ENCODE measurements around the gene OBP2B.
"Not testable (repeated sequence)": the region's sequence is repeated elsewhere in the genome, so short reads cannot be mapped to it uniquely, and the experiment has no call there.

The OBP2B gene

GRCh38 chr9:133208880-133209300, at the start of gene OBP2B:
Gene OBP2B, minus strand, starts transcription at chr9:133209250. Its CDS starts 51 bp downstream, at chr9:133209199.
- DNase-seq: not testable (repeated sequence)

DNA sequence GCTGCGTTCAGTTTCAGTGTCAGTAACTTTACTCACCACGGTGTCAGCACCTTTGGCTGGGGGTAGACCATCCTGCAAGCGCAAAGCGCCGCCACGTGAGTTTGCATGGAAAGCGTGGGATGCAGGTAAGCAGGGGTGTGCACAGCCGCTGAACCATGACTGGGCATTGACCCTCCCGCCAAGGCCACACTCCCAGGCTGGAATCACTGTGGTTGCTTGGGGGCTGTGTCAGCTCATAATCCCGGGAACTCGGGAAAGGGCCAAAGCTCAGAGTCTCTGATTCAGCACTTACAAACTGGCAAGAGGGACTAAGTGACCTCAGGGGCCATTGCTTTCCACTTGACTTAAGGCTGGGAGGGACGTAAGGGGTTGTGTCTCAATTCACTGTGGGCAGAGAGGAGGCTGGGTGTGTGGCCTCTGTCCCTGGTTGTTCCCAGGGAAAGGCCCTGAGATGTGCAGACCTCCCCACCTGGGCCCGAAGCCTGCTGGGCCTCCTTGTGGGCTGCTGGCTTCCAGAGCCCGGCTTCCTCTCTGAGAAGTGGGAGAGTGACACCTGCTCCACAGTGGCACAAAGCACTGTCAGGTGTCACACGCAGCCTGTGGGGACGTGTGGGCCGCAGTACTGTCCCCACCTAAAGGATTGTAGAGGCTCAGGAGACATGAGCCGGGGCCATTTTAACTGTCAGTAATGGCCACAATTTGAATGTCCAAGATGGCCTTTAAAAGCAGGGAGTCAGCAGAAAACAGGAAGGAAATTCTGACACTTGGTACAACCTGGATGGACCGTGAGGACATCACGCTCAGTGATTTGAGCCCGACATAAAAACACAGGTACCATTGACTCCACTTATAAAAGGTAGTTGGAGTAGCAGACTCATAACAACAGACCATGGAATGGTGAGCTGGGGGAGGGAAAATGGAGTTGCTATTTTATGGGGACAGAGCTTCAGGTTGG, 49.3 kb upstream of the OBP2B start:
- peak; percentile 20 for DNase-seq

DNA sequence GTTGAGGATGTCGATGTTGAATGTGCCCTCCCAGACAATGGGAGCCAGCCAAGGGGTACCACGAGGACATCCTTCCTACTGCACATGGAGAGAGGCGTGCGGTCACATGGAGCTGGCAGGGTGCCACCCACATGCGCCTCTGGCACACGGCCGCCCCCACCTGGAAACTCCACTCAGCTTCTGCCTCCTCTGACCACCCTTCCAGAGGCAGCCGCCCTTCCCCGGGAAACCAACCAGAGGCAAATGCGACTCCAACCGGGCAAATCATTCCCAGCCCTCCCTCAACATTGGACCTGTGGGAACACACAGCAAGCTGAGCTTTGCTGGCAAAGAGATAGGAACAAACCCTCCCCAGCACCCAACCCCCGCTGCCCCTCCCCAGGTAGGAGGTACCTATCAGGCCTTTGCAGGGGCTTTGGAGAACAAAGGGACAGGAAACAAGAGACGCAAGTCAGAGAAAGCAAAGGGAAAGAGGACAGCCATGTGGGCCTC, 48.5 kb upstream of the OBP2B start:
- no peak for DNase-seq

- no peak for DNase-seq
Observed at GRCh38 chr9:133256686-133257091, 47.6 kb upstream of the OBP2B start.

GRCh38 chr9:133256136-133256461, 47.0 kb upstream of the OBP2B start:
- no peak for DNase-seq

- DNase-seq: no peak
Observed at GRCh38 chr9:133255371-133256135, 46.5 kb upstream of the OBP2B start.

GRCh38 chr9:133254471-133254870, 45.4 kb upstream of the OBP2B start:
- DNase-seq: no peak

- no peak for DNase-seq
Observed at GRCh38 chr9:133253268-133253667, 44.2 kb upstream of the OBP2B start.

DNA sequence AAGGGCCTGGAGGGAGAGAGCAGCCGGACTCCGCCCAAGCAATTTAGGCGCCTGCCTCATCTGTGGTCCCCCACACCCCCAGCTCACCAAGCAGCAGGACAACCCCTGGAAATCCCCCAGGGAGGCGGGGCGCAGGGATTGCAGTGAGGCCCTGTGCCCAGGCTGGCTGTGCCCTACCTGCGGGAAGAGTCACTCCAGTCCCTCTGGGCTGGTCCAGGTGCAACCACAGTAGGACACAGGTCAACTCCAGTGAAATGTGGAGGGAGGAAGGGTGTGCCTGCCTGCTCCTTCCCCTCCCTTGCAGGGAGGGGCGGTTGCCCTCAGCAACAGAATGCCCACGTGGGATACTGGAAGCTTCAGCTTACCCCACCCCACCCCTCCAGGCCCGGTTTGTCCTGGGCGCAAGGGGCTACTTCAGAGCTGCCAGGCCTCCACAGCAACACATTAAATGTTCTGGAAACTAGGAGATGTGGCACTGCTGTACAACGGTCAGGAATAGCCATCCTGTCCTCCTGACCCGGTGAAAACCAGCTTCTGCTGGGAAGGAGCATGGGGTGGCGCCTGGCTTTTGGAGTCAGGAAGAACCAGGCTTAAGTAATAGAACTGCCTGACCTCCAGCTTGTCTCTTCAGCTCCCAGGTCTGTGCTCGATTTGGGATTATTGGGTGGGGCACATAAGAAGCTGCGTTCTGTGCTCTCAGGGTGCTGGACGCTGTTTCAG, 43.4 kb upstream of the OBP2B start:
- DNase-seq: no peak

DNA sequence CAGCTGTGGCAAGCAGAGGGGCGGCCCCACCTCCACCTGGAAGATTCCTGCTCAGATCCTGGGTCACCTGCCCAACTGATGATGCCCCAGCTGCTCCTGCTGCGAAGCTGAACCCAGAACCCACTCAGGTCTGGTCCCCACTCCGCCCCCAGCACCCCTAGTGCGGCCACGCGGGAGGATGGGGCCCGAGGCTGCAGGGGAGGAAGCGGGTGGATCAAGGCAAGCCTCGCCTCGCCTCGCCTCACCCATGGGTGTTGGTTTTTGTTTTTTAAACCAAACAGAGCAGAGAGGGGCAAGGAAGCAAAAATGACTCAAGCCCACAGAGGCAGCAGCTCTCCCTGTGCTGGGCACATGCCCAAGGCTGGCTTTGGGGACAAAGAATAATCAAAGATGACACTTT, 42.7 kb upstream of the OBP2B start:
- DNase-seq: no peak

- DNase-seq: not testable (repeated sequence)
Observed at GRCh38 chr9:133251221-133251620, 42.2 kb upstream of the OBP2B start.

DNA sequence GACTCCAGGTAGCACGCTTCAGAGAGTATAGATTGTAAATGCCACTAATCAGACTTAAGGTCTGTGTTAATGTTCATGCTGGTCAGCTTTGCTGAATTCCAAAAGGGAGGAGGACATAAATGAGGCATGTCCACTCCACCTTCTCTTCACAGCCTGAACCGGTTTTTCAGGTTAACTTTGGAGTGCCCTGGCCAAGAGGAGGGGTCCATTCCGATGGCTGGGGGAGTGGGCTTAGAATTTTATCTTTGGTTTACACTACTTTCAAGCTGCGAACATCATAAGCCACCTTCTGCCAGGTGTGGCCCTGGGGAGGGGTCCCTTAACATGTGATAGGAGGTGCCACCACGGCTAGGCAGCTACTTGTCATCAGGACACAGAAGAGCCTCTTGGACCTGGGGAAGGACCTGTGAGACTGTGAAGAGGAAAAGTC, 41.7 kb upstream of the OBP2B start:
- DNase-seq: no peak

- no peak for DNase-seq
Observed at GRCh38 chr9:133249337-133249736, 40.3 kb upstream of the OBP2B start.

DNA sequence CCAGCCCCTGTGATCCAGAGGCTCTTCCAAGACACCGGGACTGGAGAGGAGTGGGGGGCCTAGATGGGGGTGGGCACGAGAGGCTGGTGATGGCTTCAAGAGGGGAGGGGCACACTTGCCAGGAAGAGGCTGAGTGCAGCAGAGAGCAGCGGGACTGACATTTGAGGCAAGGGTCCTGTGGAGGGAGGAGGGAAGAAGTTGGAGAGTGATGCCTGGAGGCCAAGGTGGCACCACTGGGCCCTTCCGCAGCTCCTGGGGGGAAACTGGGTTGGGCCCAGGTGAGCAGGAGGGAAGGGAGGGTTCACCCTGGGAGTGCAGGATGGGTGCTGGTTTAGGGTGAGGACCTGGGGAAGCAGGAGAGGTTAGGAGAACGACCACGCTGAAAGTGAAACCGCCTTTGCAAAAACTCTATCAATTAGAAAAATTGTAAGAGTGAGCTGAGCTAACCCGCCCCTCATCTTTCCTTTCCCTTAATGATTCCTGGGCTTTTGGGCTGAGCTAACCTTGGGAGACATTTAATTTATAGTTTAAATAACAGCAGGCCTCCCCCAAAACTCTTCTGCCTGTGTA, 39.8 kb upstream of the OBP2B start:
- no peak for DNase-seq

DNA sequence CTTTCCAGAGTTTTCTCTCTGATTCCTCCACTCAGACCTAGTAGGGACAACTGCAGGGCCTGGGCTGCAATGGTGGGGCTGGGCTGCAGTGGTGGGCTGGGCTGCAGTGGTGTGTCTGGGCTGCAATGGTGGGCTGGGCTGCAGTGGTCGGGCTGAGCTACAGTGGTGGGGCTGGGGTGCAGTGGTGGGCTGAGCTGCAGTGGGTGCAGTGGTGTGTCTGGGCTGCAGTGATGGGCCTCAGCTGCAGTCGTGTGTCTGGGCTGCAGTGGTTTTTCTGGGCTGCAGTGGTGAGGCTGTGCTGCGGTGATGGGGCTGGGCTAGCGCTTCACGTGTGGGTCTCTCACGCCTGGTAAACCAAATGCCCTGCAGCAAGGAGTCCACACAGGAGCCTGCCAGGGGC, 38.6 kb upstream of the OBP2B start:
- DNase-seq: no peak

GRCh38 chr9:133246991-133247390, 37.9 kb upstream of the OBP2B start:
- no peak for DNase-seq

DNA sequence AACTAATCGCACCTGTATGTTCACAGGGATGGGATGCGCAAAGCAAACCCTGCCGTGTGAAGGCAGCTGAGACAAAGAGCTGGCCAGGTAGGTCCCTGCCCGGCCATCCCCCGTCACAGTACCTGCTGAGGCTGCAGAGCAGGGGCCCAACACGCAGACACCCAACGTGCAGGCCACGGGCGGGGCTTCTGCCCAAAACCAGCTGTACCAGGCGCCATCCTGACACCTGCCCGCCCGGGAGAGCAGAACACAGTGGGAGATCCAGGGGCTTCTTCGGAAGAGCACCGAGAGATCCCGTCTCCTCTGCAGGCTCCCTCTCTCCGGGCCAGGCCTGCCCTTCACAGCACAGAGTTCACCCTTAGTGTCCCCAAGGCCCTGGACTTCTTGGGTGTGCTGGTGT, 37.5 kb upstream of the OBP2B start:
- DNase-seq: no peak

- DNase-seq: no peak
Observed at GRCh38 chr9:133242991-133243390, 33.9 kb upstream of the OBP2B start.

DNA sequence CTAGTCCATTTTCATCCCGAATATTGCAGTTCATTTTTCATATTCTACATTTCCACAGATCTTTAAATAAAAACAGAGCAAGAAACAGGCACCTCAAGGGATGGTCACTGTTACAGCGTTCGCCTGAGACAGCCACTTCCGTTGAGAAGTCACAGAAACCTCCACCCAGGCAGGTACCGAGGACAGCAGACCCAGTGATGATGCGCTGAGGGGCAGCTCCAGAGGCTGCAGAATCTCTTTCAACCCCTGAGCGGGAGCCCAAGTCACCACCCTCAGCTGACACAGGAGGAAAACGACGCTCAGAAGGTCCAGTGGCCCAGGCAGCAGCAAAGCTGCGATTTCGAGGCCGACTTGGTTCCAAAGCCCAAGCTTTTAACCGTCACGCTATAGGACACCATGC, 33.2 kb upstream of the OBP2B start:
- no peak for DNase-seq

DNA sequence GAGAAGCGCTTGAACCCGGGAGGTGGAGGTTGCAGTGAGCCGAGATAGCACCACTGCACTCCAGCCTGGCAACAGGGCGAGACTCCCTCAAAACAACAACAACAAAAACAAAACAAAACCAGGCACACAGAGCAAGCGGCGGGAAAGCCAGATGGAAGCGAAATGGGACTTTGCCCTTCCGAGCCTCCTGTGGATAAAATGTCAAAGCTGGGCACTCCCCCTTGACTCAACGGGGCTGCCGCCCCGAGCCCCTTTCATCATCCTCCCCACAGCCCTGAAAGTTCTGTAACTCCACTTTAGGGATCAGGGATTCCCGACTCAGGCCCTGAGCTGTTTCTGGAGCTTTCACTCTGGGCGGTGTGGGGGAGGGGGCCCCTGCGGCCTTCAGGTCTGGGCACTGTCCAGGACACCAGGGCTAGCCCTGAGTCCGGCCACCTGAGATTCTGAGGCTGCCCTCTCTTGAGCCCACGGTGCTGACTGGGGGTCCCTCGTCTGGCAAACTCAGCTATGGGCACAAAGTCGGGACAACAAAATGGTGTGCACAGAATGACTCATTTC, 30.6 kb upstream of the OBP2B start:
- DNase-seq: no peak

GRCh38 chr9:133238851-133239532, 29.9 kb upstream of the OBP2B start:
- DNase-seq: peak; percentile 89
